Fibroblast of pulmonary artery (primary cell): Measurements from ENCODE around the gene APRT.

Source experiments
- DNase-seq: peaks from one replicate; pipeline ENCODE4 v3.0.0-alpha.2; 2010; ENCODE audit warnings: low read depth
- H3K4me3 ChIP-seq: replicated peaks from 2 replicates; pipeline ENCODE4 v1.5.1; 2011; ENCODE audit warnings: low read depth, mild to moderate bottlenecking, control low read depth, low read length, moderate library complexity
- CTCF ChIP-seq: IDR thresholded peaks from 2 replicates; pipeline ENCODE4 v1.5.1; 2011; ENCODE audit warnings: mild to moderate bottlenecking, control low read depth, low read length, inconsistent platforms; ENCODE audit errors: missing control alignments

APRT gene

DNA sequence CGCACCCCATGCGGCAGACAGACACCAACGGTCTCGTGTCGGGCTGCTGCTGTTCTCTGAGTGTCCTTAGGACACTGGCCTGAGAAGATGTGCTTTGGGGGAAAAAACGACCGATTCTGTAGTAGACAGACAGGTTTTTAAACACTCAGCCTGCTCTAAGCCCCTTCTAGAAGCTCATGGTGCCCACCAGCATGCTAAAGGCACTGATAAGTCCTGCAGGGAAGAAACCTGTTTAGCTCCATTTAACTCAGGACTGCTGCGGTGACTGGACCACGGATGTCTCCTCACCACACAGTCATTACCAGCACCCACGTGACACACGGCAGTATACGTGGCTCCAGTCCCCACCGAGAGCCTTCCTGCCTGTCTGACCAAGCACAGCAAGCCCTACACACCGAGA lies 19.1 kb upstream of the APRT start:
- no peak for TF ChIP-seq CTCF
- no peak for DNase-seq
- no peak overlapping the region for H3K4me3 ChIP-seq

- no peak overlapping the region for H3K4me3 ChIP-seq
- no peak for TF ChIP-seq CTCF
- no peak for DNase-seq
These were observed 18.5 kb upstream of the APRT start for GRCh38 chr16:88830258-88830657.

- H3K4me3 ChIP-seq: no peak overlapping the region
- no peak for DNase-seq
- no peak for TF ChIP-seq CTCF
These were observed 17.0 kb upstream of the APRT start for GRCh38 chr16:88828711-88829110.

- TF ChIP-seq CTCF: no peak
- DNase-seq: no peak
These were observed 16.0 kb upstream of the APRT start for GRCh38 chr16:88827727-88828126.

GRCh38 chr16:88826070-88826840 lies 14.5 kb upstream of the APRT start:
- no peak for DNase-seq
- no peak for TF ChIP-seq CTCF
- no peak overlapping the region for H3K4me3 ChIP-seq

More at GRCh38 chr16:88827727-88828126, 16.0 kb upstream of the APRT start:
- no peak overlapping the region for H3K4me3 ChIP-seq

DNA sequence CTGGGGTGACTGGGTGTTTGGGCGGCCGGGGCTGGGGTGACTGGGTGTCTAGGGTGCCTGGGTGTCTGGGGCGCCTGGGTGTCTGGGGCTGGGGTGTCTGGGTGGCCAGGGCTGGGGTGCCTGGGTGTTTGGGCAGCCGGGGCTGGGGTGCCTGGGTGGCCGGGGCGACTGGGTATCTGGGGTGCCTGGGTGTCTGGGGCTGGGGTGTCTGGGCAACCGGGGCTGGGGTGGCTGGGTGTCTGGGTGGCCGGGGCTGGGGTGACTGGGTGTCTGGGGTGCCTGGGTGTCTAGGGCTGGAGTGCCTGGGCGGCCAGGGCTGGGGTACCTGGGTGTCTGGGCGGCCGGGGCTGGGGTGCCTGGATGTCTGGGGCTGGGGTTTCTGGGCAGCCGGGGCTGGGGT lies 13.4 kb upstream of the APRT start:
- no peak overlapping the region for H3K4me3 ChIP-seq
- no peak for TF ChIP-seq CTCF
- no peak for DNase-seq
